GM21717 (cell line): Measurements from ENCODE around the gene S100A11.

Experiments used
- ATAC-seq: cut with Tn5 transposase; IDR thresholded peaks from one replicate; pipeline ENCODE4 v1.9.1; 2021; ENCODE audit warnings: mild to moderate bottlenecking, moderate library complexity; ENCODE audit not compliant: unreplicated experiment

S100A11 gene

GRCh38 chr1:152003846-152004442 is 32.9 kb downstream of the S100A11 start:
- ATAC-seq, result no peak

- ATAC-seq, result no peak
Observed at GRCh38 chr1:152002960-152003359, 33.8 kb downstream of the S100A11 start.

- no peak for ATAC-seq
Observed at GRCh38 chr1:152001631-152002584, 34.9 kb downstream of the S100A11 start.

- no peak for ATAC-seq
Observed at GRCh38 chr1:152000964-152001630, 35.7 kb downstream of the S100A11 start.

- no peak for ATAC-seq
Observed at GRCh38 chr1:151998611-151999362, 38.0 kb downstream of the S100A11 start.

- ATAC-seq, result no peak
Observed at GRCh38 chr1:151997284-151997570, 39.6 kb downstream of the S100A11 start.

GRCh38 chr1:151995774-151996173 is 41.0 kb downstream of the S100A11 start:
- ATAC-seq, result no peak

GRCh38 chr1:151994956-151995355 is 41.8 kb downstream of the S100A11 start:
- ATAC-seq, result no peak

- no peak for ATAC-seq
Observed at GRCh38 chr1:151993734-151994496, 42.9 kb downstream of the S100A11 start, which contains the start of gene S100A10. TSS of gene S100A10 (minus strand) at chr1:151993859. CDS start at chr1:151986230, 7,629 bp downstream.

- ATAC-seq, result no peak
Observed at GRCh38 chr1:151993084-151993733, 43.6 kb downstream of the S100A11 start.

GRCh38 chr1:151992303-151993083 is 44.3 kb downstream of the S100A11 start:
- ATAC-seq, result no peak

- ATAC-seq, result no peak
Observed at GRCh38 chr1:151991663-151992302, 45.0 kb downstream of the S100A11 start.

GRCh38 chr1:151990856-151991198 is 46.0 kb downstream of the S100A11 start:
- no peak for ATAC-seq

GRCh38 chr1:151990058-151990855 is 46.5 kb downstream of the S100A11 start:
- ATAC-seq, result no peak

GRCh38 chr1:151989211-151989862 is 47.5 kb downstream of the S100A11 start:
- no peak for ATAC-seq

- ATAC-seq, result no peak
Observed at GRCh38 chr1:151988405-151988923, 48.3 kb downstream of the S100A11 start.
